Progenitor cell of endocrine pancreas (in vitro differentiated cells): ENCODE measurements around the gene ANKLE1. TPM values are rescaled to one million over a fixed set of nuclear protein-coding genes. Genes with fewer than 3 reads are reported as not detected.
A peak's percentile ranks its signal among the peaks of the same experiment; 100 is the strongest.

Experiments
- DNase-seq: peaks from one replicate; pipeline ENCODE4 v3.0.0; 2021; ENCODE audit warnings: low spot score; ENCODE audit not compliant: unreplicated experiment
- H3K27ac Mint-ChIP-seq: 2 replicates; pipeline ENCODE4 v1.8.0; 2021; ENCODE audit warnings: mild to moderate bottlenecking, moderate library complexity, mixed read lengths
- H3K27me3 Mint-ChIP-seq: 2 replicates; pipeline ENCODE4 v1.8.0; 2021; ENCODE audit warnings: mixed read lengths
- H3K36me3 Mint-ChIP-seq: 2 replicates; pipeline ENCODE4 v1.8.0; 2022; ENCODE audit warnings: mixed read lengths; ENCODE audit not compliant: insufficient read depth
- H3K4me1 Mint-ChIP-seq: 2 replicates; pipeline ENCODE4 v1.8.0; 2021; ENCODE audit warnings: low read depth, mixed read lengths
- H3K4me3 Mint-ChIP-seq: 2 replicates; pipeline ENCODE4 v1.8.0; 2021; ENCODE audit warnings: low read depth, mild to moderate bottlenecking, moderate library complexity, mixed read lengths
- H3K9me3 Mint-ChIP-seq: 2 replicates; pipeline ENCODE4 v1.8.0; 2021; ENCODE audit warnings: low read depth, mixed read lengths
- CTCF ChIP-seq: fragments of 200-600 bp; sonication (generic); IDR thresholded peaks from one replicate; pipeline ENCODE4 v1.5.0; 2021; ENCODE audit warnings: antibody characterized with exemption, mild to moderate bottlenecking; ENCODE audit not compliant: unreplicated experiment
- total RNA-seq: library from RNA; stranded (reverse); gene quantifications from 2 replicates; pipeline ENCODE4 v1.2.1, GENCODE V29; 2021

Gene ANKLE1
- total RNA-seq, 1 donor from 2014 or later: 6.4 TPM

- no peak for DNase-seq
- Mint-ChIP-seq H3K27me3 (peaks cover 6% of the 10 kb centered on the region), H3K36me3 (no peaks in the 10 kb centered on the region), H3K4me1 (no peaks in the 10 kb centered on the region), H3K9me3 (no peaks in the 10 kb centered on the region), H3K27ac (no peak overlapping the region), H3K4me3 (no peak overlapping the region)
- TF ChIP-seq CTCF: no peak
These were observed 4.6 kb downstream of the ANKLE1 start for GRCh38 chr19:17286263-17286662.

GRCh38 chr19:17286752-17287151 lies 5.1 kb downstream of the ANKLE1 start:
- H3K9me3 Mint-ChIP-seq: no peaks in the 10 kb centered on the region
- peaks cover 3% of the 10 kb centered on the region for H3K27me3 Mint-ChIP-seq
- H3K4me1 Mint-ChIP-seq: no peaks in the 10 kb centered on the region
- DNase-seq: no peak
- no peak for TF ChIP-seq CTCF
- H3K4me3 Mint-ChIP-seq: no peak overlapping the region
- no peaks in the 10 kb centered on the region for H3K36me3 Mint-ChIP-seq
- no peak overlapping the region for H3K27ac Mint-ChIP-seq

- no peaks in the 10 kb centered on the region for H3K4me1 Mint-ChIP-seq
- H3K27ac Mint-ChIP-seq: no peak overlapping the region
- H3K27me3 Mint-ChIP-seq: no peaks in the 10 kb centered on the region
- peaks cover under 1% of the 10 kb centered on the region for H3K36me3 Mint-ChIP-seq
- DNase-seq: peak; percentile 63
- no peaks in the 10 kb centered on the region for H3K9me3 Mint-ChIP-seq
- H3K4me3 Mint-ChIP-seq: no peak overlapping the region
- no peak for TF ChIP-seq CTCF
These were observed 7.8 kb downstream of the ANKLE1 start for GRCh38 chr19:17289489-17289888.

GRCh38 chr19:17292301-17293074 lies 10.8 kb downstream of the ANKLE1 start:
- Mint-ChIP-seq H3K27me3 (no peaks in the 10 kb centered on the region), H3K36me3 (peaks cover 7% of the 10 kb centered on the region), H3K27ac (peak overlapping the region; percentile 80), H3K4me3 (peak overlapping the region; percentile 67), H3K9me3 (no peaks in the 10 kb centered on the region), H3K4me1 (no peaks in the 10 kb centered on the region)
- peak; percentile 56 for TF ChIP-seq CTCF
- peak; percentile 73 for DNase-seq

- H3K27me3 Mint-ChIP-seq: no peaks in the 10 kb centered on the region
- no peak overlapping the region for H3K27ac Mint-ChIP-seq
- no peaks in the 10 kb centered on the region for H3K9me3 Mint-ChIP-seq
- H3K4me1 Mint-ChIP-seq: no peaks in the 10 kb centered on the region
- no peak for TF ChIP-seq CTCF
- DNase-seq: no peak
- H3K4me3 Mint-ChIP-seq: no peak overlapping the region
- H3K36me3 Mint-ChIP-seq: peaks cover 12% of the 10 kb centered on the region
These were observed 11.9 kb downstream of the ANKLE1 start for GRCh38 chr19:17293605-17294004.
